ENCODE results near the gene UBE2H. TPM values are rescaled to one million over a fixed set of nuclear protein-coding genes. Genes with fewer than 3 reads are reported as not detected.

UBE2H gene
- polyA plus RNA-seq, 1 donor (not counting 4 experiments of a cell fraction or from before 2014, with no cell fraction given), result 130 TPM

- H3K36me3 ChIP-seq (ENCODE audit: control insufficient read depth in 2 of 2, extremely low read depth in 1 of 2, insufficient read depth in 2 of 2, low read length in 2 of 2), result peaks cover 5 to 13% of the 10 kb centered on the region in 2 experiments
- DNase-seq (ENCODE audit: low read depth, low spot score) (no peak), FAIRE-seq (no peak)
- dilution Hi-C loops (cut with MboI; ENCODE audit: extremely low pct_ligation_motif_present, low sequenced_read_pairs), result no loop called here
- H3K79me2 ChIP-seq (ENCODE audit: control insufficient read depth, insufficient read depth, low read length), result peaks cover 82% of the 10 kb centered on the region
- no peak overlapping the region for H3K9ac ChIP-seq (ENCODE audit: control insufficient read depth, extremely low read depth, insufficient read depth, low read length)
- no peak overlapping the region for H2AFZ ChIP-seq (ENCODE audit: control insufficient read depth, low read length)
- TF ChIP-seq EZH2 (IDR thresholded peaks at IDR 0.05; ENCODE audit: low read length), result no peak
- TF ChIP-seq, protein P1, sequence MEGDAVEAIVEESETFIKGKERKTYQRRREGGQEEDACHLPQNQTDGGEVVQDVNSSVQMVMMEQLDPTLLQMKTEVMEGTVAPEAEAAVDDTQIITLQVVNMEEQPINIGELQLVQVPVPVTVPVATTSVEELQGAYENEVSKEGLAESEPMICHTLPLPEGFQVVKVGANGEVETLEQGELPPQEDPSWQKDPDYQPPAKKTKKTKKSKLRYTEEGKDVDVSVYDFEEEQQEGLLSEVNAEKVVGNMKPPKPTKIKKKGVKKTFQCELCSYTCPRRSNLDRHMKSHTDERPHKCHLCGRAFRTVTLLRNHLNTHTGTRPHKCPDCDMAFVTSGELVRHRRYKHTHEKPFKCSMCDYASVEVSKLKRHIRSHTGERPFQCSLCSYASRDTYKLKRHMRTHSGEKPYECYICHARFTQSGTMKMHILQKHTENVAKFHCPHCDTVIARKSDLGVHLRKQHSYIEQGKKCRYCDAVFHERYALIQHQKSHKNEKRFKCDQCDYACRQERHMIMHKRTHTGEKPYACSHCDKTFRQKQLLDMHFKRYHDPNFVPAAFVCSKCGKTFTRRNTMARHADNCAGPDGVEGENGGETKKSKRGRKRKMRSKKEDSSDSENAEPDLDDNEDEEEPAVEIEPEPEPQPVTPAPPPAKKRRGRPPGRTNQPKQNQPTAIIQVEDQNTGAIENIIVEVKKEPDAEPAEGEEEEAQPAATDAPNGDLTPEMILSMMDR (optimal IDR thresholded peaks at IDR 0.05 in 1 of 3, IDR thresholded peaks at IDR 0.05 in 1 of 3, conservative IDR thresholded peaks at IDR 0.05 in 1 of 3; ENCODE audit: extremely low read depth in 1 of 3, insufficient read depth in 2 of 3, low read length in 3 of 3), result no peak
- no peak overlapping the region for H3K27ac ChIP-seq (ENCODE audit: control insufficient read depth, insufficient read depth, low read length)
- peaks cover 7% of the 10 kb centered on the region for H4K20me1 ChIP-seq (ENCODE audit: control insufficient read depth, extremely low read depth, insufficient read depth, low read length)
- H3K9me1 ChIP-seq (ENCODE audit: control insufficient read depth, extremely low read depth, insufficient read depth, low read length), result peaks cover 3% of the 10 kb centered on the region
- no peak overlapping the region for H3K4me2 ChIP-seq (ENCODE audit: control insufficient read depth, extremely low read depth, insufficient read depth, low read depth, low read length)
- peaks cover 11% of the 10 kb centered on the region for H3K4me1 ChIP-seq (ENCODE audit: control insufficient read depth, extremely low read depth, insufficient read depth, low read length)
- H3K27me3 ChIP-seq (ENCODE audit: control insufficient read depth, extremely low read depth, insufficient read depth, low read length), result no peaks in the 10 kb centered on the region
- no peaks in the 10 kb centered on the region for H3K9me3 ChIP-seq (ENCODE audit: control insufficient read depth, low read depth, low read length)
- H3K4me3 ChIP-seq (ENCODE audit: control insufficient read depth in 2 of 3, extremely low read depth in 1 of 3, insufficient read depth in 2 of 3, low read depth in 1 of 3, low read length in 3 of 3), result no peak overlapping the region
These were observed 44.6 kb downstream of the UBE2H start for GRCh38 chr7:129908181-129908580.

DNA sequence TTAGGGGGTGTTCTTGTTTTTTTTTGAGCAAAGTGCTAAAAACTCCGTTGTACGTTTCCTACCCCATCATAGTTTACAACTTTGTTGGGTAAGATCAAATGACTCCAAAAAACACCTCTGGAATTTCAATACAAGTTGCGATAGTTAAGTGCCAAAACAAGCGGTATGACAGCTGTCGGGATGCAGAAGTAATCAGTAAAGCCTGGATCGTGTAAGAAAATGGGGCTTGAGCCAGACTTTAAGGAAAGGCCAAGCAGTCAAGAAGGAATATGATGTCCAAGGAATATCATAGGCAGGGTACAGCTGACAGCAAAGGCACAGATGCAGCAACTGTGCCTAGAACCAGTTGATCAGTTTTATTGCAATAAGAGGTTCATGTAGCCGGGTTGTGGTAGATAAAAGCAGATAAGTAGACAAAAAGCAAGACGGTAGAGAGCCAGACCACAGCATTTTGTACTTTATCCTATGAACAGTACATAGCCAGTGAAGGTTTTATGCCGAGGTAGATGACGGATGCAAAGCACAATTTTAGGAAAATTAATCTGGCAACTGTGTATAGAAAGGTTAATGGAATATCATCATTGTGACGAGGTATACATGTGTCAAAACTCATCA lies 45.5 kb downstream of the UBE2H start:
- FAIRE-seq, result no peak
- no peak for DNase-seq (ENCODE audit: low read depth, low spot score)
- Histone ChIP-seq H3K4me1 (ENCODE audit: control insufficient read depth, extremely low read depth, insufficient read depth, low read length) (peaks cover 7% of the 10 kb centered on the region), H3K27ac (ENCODE audit: control insufficient read depth, insufficient read depth, low read length) (no peak overlapping the region), H3K9me1 (ENCODE audit: control insufficient read depth, extremely low read depth, insufficient read depth, low read length) (peaks cover 4% of the 10 kb centered on the region), H4K20me1 (ENCODE audit: control insufficient read depth, extremely low read depth, insufficient read depth, low read length) (peaks cover 10% of the 10 kb centered on the region), H3K9me3 (ENCODE audit: control insufficient read depth, low read depth, low read length) (no peaks in the 10 kb centered on the region), H3K9ac (ENCODE audit: control insufficient read depth, extremely low read depth, insufficient read depth, low read length) (no peak overlapping the region), H3K79me2 (ENCODE audit: control insufficient read depth, insufficient read depth, low read length) (peaks cover 87% of the 10 kb centered on the region), H3K27me3 (ENCODE audit: control insufficient read depth, extremely low read depth, insufficient read depth, low read length) (no peaks in the 10 kb centered on the region), H3K4me2 (ENCODE audit: control insufficient read depth, extremely low read depth, insufficient read depth, low read depth, low read length) (no peak overlapping the region), H3K4me3 (ENCODE audit: control insufficient read depth in 2 of 3, extremely low read depth in 1 of 3, insufficient read depth in 2 of 3, low read depth in 1 of 3, low read length in 3 of 3) (no peak overlapping the region), H3K36me3 (ENCODE audit: control insufficient read depth in 2 of 2, extremely low read depth in 1 of 2, insufficient read depth in 2 of 2, low read length in 2 of 2) (peaks cover 12 to 15% of the 10 kb centered on the region in 2 experiments), H2AFZ (ENCODE audit: control insufficient read depth, low read length) (no peak overlapping the region)
- dilution Hi-C loops (cut with MboI; ENCODE audit: extremely low pct_ligation_motif_present, low sequenced_read_pairs), result no loop called here
- TF ChIP-seq, protein P1 (optimal IDR thresholded peaks at IDR 0.05 in 1 of 3, IDR thresholded peaks at IDR 0.05 in 1 of 3, conservative IDR thresholded peaks at IDR 0.05 in 1 of 3; ENCODE audit: extremely low read depth in 1 of 3, insufficient read depth in 2 of 3, low read length in 3 of 3), result no peak
- no peak for TF ChIP-seq EZH2 (IDR thresholded peaks at IDR 0.05; ENCODE audit: low read length)
